Measurements from ENCODE around the gene CCDC134.

CCDC134 gene

GRCh38 chr22:41800348-41801146 is at the start of gene CCDC134:
Gene CCDC134 (plus strand): TSS chr22:41800679. CDS start chr22:41808891, 8,212 bp downstream.
- DNase-seq: peak; percentile 91 to 95 (median 93)

GRCh38 chr22:41752011-41752970 is 48.2 kb upstream of the CCDC134 start:
- DNase-seq: peak; percentile 52 to 62 (median 54)

- no peak for DNase-seq
Observed at GRCh38 chr22:41753984-41754383, 46.5 kb upstream of the CCDC134 start.

- peak; percentile 59 to 62 (median 60) for DNase-seq
Observed at GRCh38 chr22:41757502-41757901, 43.0 kb upstream of the CCDC134 start.

- DNase-seq: no peak
Observed at GRCh38 chr22:41758231-41758630, 42.2 kb upstream of the CCDC134 start.

GRCh38 chr22:41762980-41763779 is 37.3 kb upstream of the CCDC134 start:
- peak in 1 of 3 donors; percentile 64 for DNase-seq

GRCh38 chr22:41766476-41766875 is 34.0 kb upstream of the CCDC134 start:
- DNase-seq: no peak

GRCh38 chr22:41768430-41768829 is 32.0 kb upstream of the CCDC134 start:
- peak; percentile 83 to 93 (median 90) for DNase-seq

GRCh38 chr22:41770715-41771468 is 29.6 kb upstream of the CCDC134 start:
- peak; percentile 58 to 67 (median 61) for DNase-seq

- DNase-seq: no peak
Observed at GRCh38 chr22:41772198-41772597, 28.3 kb upstream of the CCDC134 start.

- DNase-seq: peak; percentile 24 to 32 (median 31)
Observed at GRCh38 chr22:41772645-41773044, 27.8 kb upstream of the CCDC134 start.

GRCh38 chr22:41775338-41775737 is 25.1 kb upstream of the CCDC134 start:
- DNase-seq: no peak

- no peak for DNase-seq
Observed at GRCh38 chr22:41775976-41776375, 24.5 kb upstream of the CCDC134 start.

- no peak for DNase-seq
Observed at GRCh38 chr22:41776381-41776780, 24.1 kb upstream of the CCDC134 start.

- DNase-seq: peak; percentile 79 to 89 (median 88)
Observed at GRCh38 chr22:41777749-41778425, 22.6 kb upstream of the CCDC134 start.

- DNase-seq: peak; percentile 11 to 29 (median 27)
Observed at GRCh38 chr22:41779929-41780505, 20.5 kb upstream of the CCDC134 start.

GRCh38 chr22:41780746-41781505 is 19.6 kb upstream of the CCDC134 start:
- DNase-seq: peak; percentile 94 to 97 (median 95)

GRCh38 chr22:41781507-41781906 is 19.0 kb upstream of the CCDC134 start:
- DNase-seq: no peak

- DNase-seq: peak in 1 of 3 donors; percentile 31
Observed at GRCh38 chr22:41782316-41782715, 18.2 kb upstream of the CCDC134 start.

GRCh38 chr22:41782751-41783150 is 17.7 kb upstream of the CCDC134 start:
- no peak for DNase-seq
